Mesenteric fat pad (tissue), 1 donor: ENCODE results near the gene TRMT11. TPM values are rescaled to one million over a fixed set of nuclear protein-coding genes. Genes with fewer than 3 reads are reported as not detected.
"Not testable (repeated sequence)": the region's sequence is repeated elsewhere in the genome, so short reads cannot be mapped to it uniquely, and the experiment has no call there.

Experiments
- DNase-seq: peaks from one replicate; pipeline ENCODE4 v3.0.0-alpha.2; 2020; ENCODE audit warnings: low spot score
- total RNA-seq: library from RNA; stranded (reverse); fragmentation: NEBNext Ultra II Directional; extraction: Animal tissue kit (Norgen Biotek cat#: 25700); gene quantifications from one replicate; pipeline ENCODE4 v1.2.1, GENCODE V29; 2021
- donor health status: DM: yes; HTN: yes; CAD: no.

The TRMT11 gene
- total RNA-seq, 1 donor from 2014 or later = 15.5 TPM

- no peak for DNase-seq
Observed at GRCh38 chr6:125989631-125990030, 3.3 kb downstream of the TRMT11 start.

GRCh38 chr6:125991653-125992052 is 5.3 kb downstream of the TRMT11 start:
- DNase-seq = no peak

GRCh38 chr6:125994670-125995488 is 8.5 kb downstream of the TRMT11 start:
- DNase-seq = no peak

GRCh38 chr6:125995972-125996580 is 9.7 kb downstream of the TRMT11 start:
- DNase-seq = no peak

GRCh38 chr6:126002755-126003679 is 16.7 kb downstream of the TRMT11 start:
- DNase-seq = no peak

GRCh38 chr6:126007800-126008199 is 21.5 kb downstream of the TRMT11 start:
- DNase-seq = no peak

- DNase-seq = no peak
Observed at GRCh38 chr6:126010040-126010439, 23.7 kb downstream of the TRMT11 start.

- DNase-seq = no peak
Observed at GRCh38 chr6:126015863-126016262, 29.5 kb downstream of the TRMT11 start.

- DNase-seq = no peak
Observed at GRCh38 chr6:126016591-126016990, 30.3 kb downstream of the TRMT11 start.

- DNase-seq = no peak
Observed at GRCh38 chr6:126017668-126018067, 31.3 kb downstream of the TRMT11 start.

- no peak for DNase-seq
Observed at GRCh38 chr6:126020305-126021050, 34.1 kb downstream of the TRMT11 start.

GRCh38 chr6:126023474-126023873 is 37.1 kb downstream of the TRMT11 start:
- DNase-seq = not testable (repeated sequence)

GRCh38 chr6:126026001-126026400 is 39.7 kb downstream of the TRMT11 start:
- DNase-seq = no peak

GRCh38 chr6:126027601-126028000 is 41.3 kb downstream of the TRMT11 start:
- DNase-seq = no peak

- no peak for DNase-seq
Observed at GRCh38 chr6:126030045-126030444, 43.7 kb downstream of the TRMT11 start.

- no peak for DNase-seq
Observed at GRCh38 chr6:126033696-126034095, 47.4 kb downstream of the TRMT11 start.

GRCh38 chr6:126034656-126035055 is 48.3 kb downstream of the TRMT11 start:
- DNase-seq = no peak

- no peak for DNase-seq
Observed at GRCh38 chr6:126035764-126036163, 49.4 kb downstream of the TRMT11 start.

- DNase-seq = no peak
Observed at GRCh38 chr6:126038234-126038633, 51.9 kb downstream of the TRMT11 start.

GRCh38 chr6:126039284-126039683 is 52.9 kb downstream of the TRMT11 start:
- DNase-seq = no peak

- no peak for DNase-seq
Observed at GRCh38 chr6:126040394-126040793, 54.1 kb downstream of the TRMT11 start.
